IMR-90 (cell line): Measurements from ENCODE around the gene IL18R1.

Experiments used
- RAD21 ChIP-seq: IDR thresholded peaks from 2 replicates; pipeline ENCODE4 v1.6.1; 2012; ENCODE audit warnings: low read length, improper control_type of control experiment
- RFX5 ChIP-seq: IDR thresholded peaks from 2 replicates; pipeline ENCODE4 v1.8.0; 2012; ENCODE audit warnings: low read depth, mild to moderate bottlenecking, low read length, moderate library complexity
- TF ChIP-seq, protein P1 (sequence below): conservative IDR thresholded peaks from 2 replicates; pipeline ENCODE4 v1.5.1; 2012; ENCODE audit warnings: mild to moderate bottlenecking, low read depth, low read length, improper control_type of control experiment

DNA sequence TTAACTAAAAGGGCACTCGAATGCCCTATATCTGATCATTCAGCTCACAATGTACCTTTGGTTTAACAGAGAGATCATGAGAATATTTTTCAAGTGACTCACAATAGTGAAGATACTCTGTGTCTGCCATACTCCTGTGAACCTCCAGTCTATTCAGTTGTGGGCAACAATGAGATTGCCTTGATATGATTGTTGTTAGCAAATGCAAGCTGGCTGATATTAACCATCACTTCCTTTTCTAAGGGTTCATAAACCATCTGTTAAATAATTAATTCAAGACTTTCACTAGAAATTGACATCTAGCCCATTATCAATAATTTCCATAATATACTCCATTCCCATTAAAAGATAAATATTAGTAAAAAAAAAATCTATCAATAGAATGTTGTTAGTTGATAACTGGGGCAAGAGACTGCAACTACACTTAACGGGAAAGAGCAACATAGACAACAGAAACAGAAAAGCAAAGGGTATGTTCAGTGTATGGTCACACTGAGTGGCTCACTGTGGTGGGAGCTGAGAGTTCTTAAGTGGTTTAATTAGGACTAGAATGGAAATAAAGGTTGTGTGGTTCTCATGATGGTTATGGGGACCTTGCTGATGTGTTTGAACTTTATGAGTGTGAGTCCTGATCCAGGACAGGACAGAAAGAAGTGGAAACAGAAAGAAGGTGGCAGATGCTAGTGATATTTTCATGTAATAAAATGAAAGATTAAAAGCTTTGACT lies 79.2 kb downstream of the IL18R1 start:
- TF ChIP-seq, protein P1, sequence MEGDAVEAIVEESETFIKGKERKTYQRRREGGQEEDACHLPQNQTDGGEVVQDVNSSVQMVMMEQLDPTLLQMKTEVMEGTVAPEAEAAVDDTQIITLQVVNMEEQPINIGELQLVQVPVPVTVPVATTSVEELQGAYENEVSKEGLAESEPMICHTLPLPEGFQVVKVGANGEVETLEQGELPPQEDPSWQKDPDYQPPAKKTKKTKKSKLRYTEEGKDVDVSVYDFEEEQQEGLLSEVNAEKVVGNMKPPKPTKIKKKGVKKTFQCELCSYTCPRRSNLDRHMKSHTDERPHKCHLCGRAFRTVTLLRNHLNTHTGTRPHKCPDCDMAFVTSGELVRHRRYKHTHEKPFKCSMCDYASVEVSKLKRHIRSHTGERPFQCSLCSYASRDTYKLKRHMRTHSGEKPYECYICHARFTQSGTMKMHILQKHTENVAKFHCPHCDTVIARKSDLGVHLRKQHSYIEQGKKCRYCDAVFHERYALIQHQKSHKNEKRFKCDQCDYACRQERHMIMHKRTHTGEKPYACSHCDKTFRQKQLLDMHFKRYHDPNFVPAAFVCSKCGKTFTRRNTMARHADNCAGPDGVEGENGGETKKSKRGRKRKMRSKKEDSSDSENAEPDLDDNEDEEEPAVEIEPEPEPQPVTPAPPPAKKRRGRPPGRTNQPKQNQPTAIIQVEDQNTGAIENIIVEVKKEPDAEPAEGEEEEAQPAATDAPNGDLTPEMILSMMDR = no peak
- no peak for TF ChIP-seq RAD21
- no peak for TF ChIP-seq RFX5
